Activated CD4-positive, CD25-positive, alpha-beta regulatory T cell treated with anti-CD3 and anti-CD28 coated beads, Interleukin-2, amount 50 U/mL, for 72 hours (primary cell): ENCODE measurements around the gene BAIAP2.
"Not testable (repeated sequence)": the region's sequence is repeated elsewhere in the genome, so short reads cannot be mapped to it uniquely, and the experiment has no call there.

Experiments
- DNase-seq: peaks from one replicate; pipeline ENCODE4 v3.0.0; 2021

The BAIAP2 gene

DNA sequence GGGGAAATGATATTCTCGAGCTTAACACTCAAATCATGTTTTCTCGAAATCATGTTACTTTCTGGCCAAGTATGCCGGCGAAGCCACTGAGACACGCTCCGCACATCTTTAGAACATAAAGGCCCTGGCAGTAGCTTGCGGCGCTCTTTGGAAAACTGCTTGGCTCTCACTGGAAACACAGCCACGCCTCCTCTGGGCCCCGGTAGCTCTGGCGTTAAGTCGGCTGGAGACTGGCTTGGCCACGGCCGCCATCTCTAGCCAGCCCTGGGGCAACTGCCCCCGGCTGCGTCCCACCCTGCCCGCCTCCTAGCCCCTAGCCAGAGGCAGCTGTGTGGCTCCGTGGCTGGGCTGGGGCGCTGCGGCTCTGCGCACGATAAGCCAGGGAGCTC lies 9.2 kb upstream of the BAIAP2 start:
- no peak for DNase-seq

DNA sequence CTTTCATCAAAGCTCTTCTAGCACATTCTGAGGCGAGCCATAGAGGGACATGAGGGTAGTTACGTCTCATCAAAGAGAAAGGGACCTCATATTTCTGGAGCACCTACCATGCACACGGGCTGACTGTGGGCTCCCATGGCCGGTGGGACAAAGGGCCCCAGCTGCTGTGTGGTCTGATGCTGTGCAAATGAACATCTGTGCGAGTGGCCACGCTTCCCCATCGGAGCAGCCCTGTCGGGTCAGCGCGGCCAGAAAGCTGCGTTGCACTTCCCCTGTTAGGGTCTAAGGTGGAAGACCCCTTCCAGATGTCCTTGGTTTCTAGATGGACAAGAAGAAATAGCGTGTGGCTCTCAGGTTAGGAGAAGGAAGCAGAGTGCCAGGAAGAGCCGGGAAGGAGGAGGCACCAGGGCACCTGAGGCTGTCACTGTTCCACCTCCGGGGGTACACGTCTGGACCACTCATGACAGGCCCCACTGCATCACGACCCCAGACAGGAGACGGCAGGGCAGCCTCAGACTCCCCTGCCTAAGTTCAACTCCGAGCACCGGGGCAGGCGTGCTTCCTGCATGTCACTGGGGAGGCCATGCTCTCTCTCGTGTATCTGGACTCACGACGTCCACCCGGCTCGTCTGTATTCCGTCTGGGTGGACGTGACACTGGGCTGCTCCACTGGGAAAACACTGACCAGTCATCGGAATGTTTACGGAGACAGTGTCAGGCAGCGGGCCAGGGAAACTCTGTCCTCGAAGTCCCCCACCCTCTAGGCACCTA lies 8.5 kb upstream of the BAIAP2 start:
- no peak for DNase-seq

- no peak for DNase-seq
Observed at GRCh38 chr17:81027038-81027437, 7.9 kb upstream of the BAIAP2 start.

GRCh38 chr17:81027591-81028505 lies 7.1 kb upstream of the BAIAP2 start:
- DNase-seq = no peak

DNA sequence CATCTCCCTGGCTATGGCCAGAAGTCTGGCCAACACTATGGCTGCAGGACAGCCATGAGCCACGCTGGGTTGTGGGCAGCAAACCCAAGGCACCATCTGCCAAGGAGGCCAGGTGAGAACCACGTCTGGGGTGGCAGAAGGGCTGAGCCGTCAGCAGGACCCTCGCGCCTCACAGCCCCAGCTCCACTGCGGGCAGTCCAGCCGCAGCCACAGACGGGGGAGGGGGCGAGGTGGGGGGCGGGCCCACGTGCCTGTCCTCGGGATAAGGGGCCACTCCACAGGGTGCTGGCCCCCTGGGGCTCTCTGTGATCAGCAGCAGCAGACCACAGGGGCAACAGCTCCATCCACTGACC lies 6.5 kb upstream of the BAIAP2 start:
- no peak for DNase-seq

GRCh38 chr17:81029859-81030258 lies 5.1 kb upstream of the BAIAP2 start:
- DNase-seq = no peak

GRCh38 chr17:81030312-81030711 lies 4.6 kb upstream of the BAIAP2 start:
- DNase-seq = not testable (repeated sequence)

DNA sequence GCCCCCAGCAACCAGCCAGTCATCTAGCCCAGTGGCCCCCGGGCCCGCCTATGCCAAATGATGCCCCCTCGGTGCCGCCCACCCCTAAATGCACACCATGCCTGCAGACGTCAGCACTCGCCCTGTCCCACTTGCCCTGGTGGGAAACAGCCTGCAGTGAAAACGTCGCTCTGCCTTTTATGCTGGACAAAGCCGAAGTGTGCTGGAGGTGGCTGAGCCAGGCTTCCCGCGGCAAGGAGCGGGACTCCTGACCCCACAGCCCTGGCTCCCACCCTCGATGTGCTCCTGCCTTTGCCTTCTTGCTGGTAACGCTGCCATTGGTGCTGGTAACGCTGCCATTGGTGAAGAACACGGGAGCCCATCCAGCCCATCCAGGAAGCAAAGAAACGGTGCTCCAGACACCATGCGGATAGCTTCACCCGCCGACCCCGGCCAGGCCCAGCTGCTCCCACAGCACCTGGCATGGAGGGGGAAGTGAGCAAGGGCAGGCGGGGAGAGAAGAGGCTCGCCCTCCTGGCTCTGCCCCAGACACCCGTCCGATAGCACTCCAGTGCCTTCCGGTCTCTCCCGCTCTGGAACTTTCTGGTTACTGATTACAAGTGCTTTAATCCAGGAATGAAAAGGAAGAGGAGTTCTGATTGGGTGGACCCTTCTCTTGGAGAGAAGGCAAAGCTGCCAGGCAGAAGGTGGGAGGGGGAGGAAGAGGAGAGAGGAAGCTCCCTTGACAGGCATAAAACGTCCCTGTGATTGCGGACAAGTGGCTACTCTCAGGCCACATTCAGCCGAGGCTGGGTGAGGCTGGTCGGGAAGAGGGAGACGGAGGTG lies 4.0 kb upstream of the BAIAP2 start:
- DNase-seq = no peak

GRCh38 chr17:81031566-81032550 lies 3.1 kb upstream of the BAIAP2 start:
- no peak for DNase-seq

- DNase-seq = no peak
Observed at GRCh38 chr17:81032641-81033480, 2.1 kb upstream of the BAIAP2 start.

DNA sequence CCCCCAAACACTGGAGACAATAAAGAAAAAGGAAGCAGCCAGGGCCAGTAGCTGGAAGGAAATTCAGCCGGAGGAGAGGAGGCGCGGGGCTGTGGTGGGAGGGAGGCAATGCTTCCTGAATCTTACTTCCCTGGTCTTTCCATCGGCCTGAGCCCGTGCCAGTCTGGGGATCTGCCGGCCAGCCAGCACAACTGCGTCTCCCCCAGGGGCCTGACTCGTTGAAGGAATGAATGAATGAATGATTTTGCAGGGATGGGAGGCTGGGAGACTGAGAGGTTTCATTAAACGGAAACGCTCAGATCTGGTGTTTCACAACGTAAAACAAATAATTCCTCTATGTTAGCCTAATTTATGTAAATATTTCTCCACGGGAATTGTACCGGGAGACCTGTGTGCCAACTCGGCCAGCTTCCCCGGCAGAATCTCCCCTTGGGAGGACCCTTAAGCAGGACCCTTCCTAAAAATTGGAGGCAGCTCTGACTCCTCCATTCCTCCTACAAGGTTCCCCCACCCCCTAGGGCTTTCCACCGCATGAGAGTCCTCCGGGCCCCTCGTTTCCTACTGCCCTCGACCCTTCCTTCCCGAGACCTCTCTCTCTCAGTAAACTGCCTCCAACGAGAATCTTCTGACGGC lies 1.3 kb upstream of the BAIAP2 start:
- no peak for DNase-seq

DNA sequence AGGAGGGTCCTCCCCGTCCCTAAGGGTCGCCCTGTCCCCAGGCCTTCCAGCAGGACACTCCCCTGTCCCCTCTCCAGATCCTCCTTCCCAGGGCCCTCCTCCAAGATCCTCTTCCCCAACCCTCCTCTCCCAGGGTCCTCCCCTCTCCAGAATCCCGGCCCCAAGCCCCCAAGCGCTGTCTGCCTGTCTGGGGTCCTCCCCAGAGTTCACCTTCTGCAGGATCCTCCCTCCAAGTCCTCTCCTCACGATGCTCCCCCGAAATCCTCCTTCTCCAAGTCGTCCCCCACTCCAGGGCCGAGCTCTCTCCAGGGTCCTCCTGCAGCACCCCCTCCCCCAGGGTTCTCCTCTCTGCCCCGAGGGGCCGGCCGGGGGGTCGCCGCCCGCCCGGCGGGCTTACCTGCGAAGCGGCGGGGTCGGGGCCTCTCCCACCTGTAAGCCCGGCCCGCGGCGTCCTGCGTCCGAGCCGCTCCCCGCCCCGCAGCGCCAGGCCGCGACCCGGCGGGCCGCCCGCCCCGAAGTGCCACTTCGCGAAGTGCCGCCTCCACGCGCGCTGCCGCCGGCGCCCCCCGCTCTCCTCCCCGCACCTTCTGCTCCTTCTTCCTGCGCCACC lies 678 bp upstream of the BAIAP2 start:
- DNase-seq = no peak

DNA sequence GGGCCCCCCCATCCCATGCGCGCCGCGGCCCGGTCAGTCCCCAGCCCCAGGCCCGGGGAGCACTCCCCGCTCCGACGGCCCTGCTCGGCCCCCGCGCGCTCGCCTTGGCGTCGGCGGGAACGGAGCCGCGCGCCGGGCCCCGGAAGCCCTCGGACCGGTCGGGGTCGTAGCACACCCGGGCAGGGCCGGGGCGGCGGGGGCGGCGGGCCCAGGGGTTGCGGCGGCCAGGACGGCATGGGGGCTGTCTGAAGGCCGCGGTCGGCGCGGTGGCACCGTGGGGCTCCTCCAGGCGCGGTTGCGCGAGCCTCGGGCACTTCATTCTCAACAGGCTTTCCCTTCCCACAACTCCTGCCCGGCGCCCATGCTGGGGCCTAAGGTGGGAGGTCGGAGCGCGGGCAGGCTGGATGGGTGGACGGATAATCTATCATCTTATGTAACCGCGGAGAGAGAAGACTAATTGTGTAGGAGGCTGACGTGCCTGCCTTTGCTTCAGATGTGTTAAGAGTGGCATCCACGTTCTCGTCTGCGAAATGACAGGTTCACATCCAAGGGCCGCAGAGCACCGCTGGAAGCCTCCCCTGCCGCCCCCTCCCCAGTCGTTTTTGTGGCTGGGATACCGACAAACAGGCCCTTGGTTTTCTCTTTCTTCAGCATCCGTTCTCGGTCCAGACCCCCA lies 708 bp downstream of the BAIAP2 start:
- no peak for DNase-seq

DNA sequence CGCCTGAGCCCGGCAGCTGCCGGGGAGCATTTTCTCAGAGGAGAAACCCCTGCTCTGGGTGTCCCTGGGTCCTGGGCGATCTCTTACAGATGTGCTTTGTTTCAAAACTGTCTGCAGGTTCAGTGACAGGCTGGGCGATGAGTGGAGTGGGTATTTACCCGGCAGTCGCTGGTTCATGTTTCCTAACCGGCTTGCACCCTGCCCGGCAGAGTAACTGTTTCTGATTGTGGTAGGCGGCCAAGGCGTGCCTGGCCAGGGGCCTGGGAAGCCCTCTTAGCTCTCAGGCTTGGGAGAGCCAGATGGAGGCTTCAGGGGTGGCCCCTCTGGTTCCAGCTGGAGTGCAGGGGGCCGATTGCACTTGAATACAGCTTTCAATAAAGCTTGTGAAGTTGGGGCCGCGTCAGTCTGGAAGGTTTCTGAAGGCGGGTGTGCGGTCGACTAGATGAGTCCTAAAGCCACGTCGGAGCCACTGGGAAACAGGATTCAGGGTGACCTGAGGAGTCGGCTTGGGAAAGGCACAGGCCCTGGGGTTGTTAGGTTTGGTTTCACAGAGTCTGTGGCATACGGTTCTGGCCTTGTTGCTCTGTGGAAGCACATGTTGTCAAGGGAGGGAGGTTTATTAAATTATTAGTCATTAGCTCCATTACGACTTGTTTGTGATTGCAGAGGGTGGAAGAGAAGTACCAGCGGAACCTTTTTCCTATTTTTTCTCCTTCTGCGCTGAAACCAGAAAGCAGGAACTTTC lies 1.4 kb downstream of the BAIAP2 start:
- no peak for DNase-seq

- DNase-seq = no peak
Observed at GRCh38 chr17:81037026-81037797, 2.3 kb downstream of the BAIAP2 start.

GRCh38 chr17:81037798-81038733 lies 3.1 kb downstream of the BAIAP2 start:
- no peak for DNase-seq

- DNase-seq = no peak
Observed at GRCh38 chr17:81039096-81039495, 4.1 kb downstream of the BAIAP2 start.
